ENCODE measurements around the gene SDK1.

DNA sequence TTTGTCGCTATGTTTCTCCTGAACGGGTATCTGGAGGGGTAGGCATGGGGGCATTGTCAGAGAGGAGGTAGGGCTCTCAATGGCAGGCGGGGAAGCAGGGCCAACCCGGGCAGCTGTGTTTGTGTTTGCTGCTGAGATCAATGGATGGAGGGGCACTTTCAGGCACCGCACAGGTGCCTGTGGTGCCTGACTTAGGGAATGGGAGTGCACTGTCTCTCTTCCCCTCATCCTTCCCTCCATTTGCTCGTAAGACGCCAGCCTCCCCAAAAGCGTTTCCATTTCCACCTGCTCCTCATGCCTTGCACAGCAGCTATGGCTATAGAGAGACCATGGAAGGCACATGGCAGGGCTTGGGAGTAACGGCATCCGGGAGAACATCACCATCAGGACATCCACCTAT lies 765.2 kb downstream of the SDK1 start:
- TF ChIP-seq CTCF (IDR thresholded peaks at IDR 0.05) (no peak), POLR2AphosphoS5 (IDR thresholded peaks at IDR 0.05) (no peak), POLR2A (IDR thresholded peaks at IDR 0.05) (no peak)
